T-cell (primary cell): ENCODE measurements around the gene ITM2B. TPM values are rescaled to one million over a fixed set of nuclear protein-coding genes. Genes with fewer than 3 reads are reported as not detected.

Experiments
- ATAC-seq, 4 experiments: fragments of 200-7000 bp in 3 of 4; fragments of 150-1000 bp in 1 of 4; cut with Tn5 transposase; replicated peaks in 1 of 4; 1 replicate in 3 of 4; 2 replicates in 1 of 4; pipeline ENCODE4 v1.10.0; 2021; ENCODE audit warnings: moderate library complexity in 3 of 4, mild to moderate bottlenecking in 2 of 4, moderate number of reproducible peaks in 1 of 4
- CTCF ChIA-PET, 2 donors: fragments of 300-600 bp; sonication (Branson Sonifier 250); formaldehyde crosslinking; loops; one replicate each; lab custom pipeline; 2022; ENCODE audit warnings: antibody characterized with exemption in 2 of 2; lab: Charles Lee
- POLR2A ChIA-PET, 2 donors: fragments of 300-600 bp; sonication (Branson Sonifier 250); formaldehyde crosslinking; loops; one replicate each; lab custom pipeline; 2022; ENCODE audit warnings: antibody characterized with exemption in 2 of 2; lab: Charles Lee
- DNase-seq, 35 experiments: peaks; one replicate each; pipeline versions ENCODE4 v3.0.0 to v3.0.0-alpha.2; 2013 to 2023
- H3K27ac ChIP-seq: one replicate; pipeline ENCODE4 v1.5.1; 2013; ENCODE audit warnings: low read length
- H3K27me3 ChIP-seq, 2 experiments: replicated peaks in 1 of 2; 1 replicate in 1 of 2; 2 replicates in 1 of 2; pipeline versions ENCODE4 v1.6.1 to v1.7.0; 2013; ENCODE audit warnings: low read length in 1 of 2, mixed read lengths in 1 of 2; ENCODE audit not compliant: control insufficient read depth in 2 of 2, insufficient read depth in 2 of 2; ENCODE audit errors: extremely low read depth in 1 of 2
- H3K36me3 ChIP-seq, 2 donors: 1 replicate in 1 of 2; 2 replicates in 1 of 2; pipeline versions ENCODE4 v1.6.1 to v1.7.0; 2013; ENCODE audit warnings: low read length in 1 of 2; ENCODE audit not compliant: control insufficient read depth in 2 of 2, insufficient read depth in 1 of 2; ENCODE audit errors: extremely low read depth in 1 of 2
- H3K4me1 ChIP-seq, 2 experiments: 1 replicate in 1 of 2; 2 replicates in 1 of 2; pipeline versions ENCODE4 v1.6.1 to v1.7.0; 2013; ENCODE audit warnings: low read length in 2 of 2, mixed read lengths in 1 of 2; ENCODE audit not compliant: insufficient read depth in 2 of 2, control insufficient read depth in 1 of 2; ENCODE audit errors: extremely low read depth in 1 of 2
- H3K4me3 ChIP-seq, 2 donors: 1 replicate in 1 of 2; 2 replicates in 1 of 2; pipeline versions ENCODE4 v1.5.1 to v1.7.0; 2013; ENCODE audit warnings: mild to moderate bottlenecking in 2 of 2, low read length in 1 of 2, moderate library complexity in 1 of 2; ENCODE audit not compliant: control insufficient read depth in 1 of 2; ENCODE audit errors: extremely low read depth in 1 of 2
- H3K9me3 ChIP-seq: 2 replicates; pipeline ENCODE4 v1.7.0; 2013
- H3K27ac Mint-ChIP-seq, 2 donors: one replicate each; pipeline ENCODE4 v1.8.0; 2020 to 2021; ENCODE audit warnings: mild to moderate bottlenecking in 2 of 2, mixed read lengths in 2 of 2
- H3K27me3 Mint-ChIP-seq, 2 donors: one replicate each; pipeline ENCODE4 v1.8.0; 2021 to 2022; ENCODE audit warnings: mixed read lengths in 2 of 2
- H3K36me3 Mint-ChIP-seq: one replicate; pipeline ENCODE4 v1.8.0; 2021; ENCODE audit warnings: mixed read lengths
- H3K4me1 Mint-ChIP-seq, 3 donors: one replicate each; pipeline ENCODE4 v1.8.0; 2020 to 2022; ENCODE audit warnings: mixed read lengths in 3 of 3, mild to moderate bottlenecking in 1 of 3
- H3K4me3 Mint-ChIP-seq, 3 donors: one replicate each; pipeline ENCODE4 v1.8.0; 2020 to 2022; ENCODE audit warnings: mild to moderate bottlenecking in 3 of 3, mixed read lengths in 3 of 3, moderate library complexity in 3 of 3
- H3K9me3 Mint-ChIP-seq, 3 donors: one replicate each; pipeline ENCODE4 v1.8.0; 2020 to 2022; ENCODE audit warnings: mixed read lengths in 3 of 3
- WGBS: methylation state at CpG from one replicate; pipeline ENCODE4 v1.1.5; 2013; ENCODE audit warnings: missing lambda C conversion rate; ENCODE audit not compliant: insufficient coverage; 5-methylcytosine and 5-hydroxymethylcytosine counted together
- total RNA-seq, 35 experiments: library from RNA in 6 of 35; stranded (reverse) in 6 of 35; fragments of 120-200 nt in 1 of 35; gene quantifications; one replicate each; pipeline versions ENCODE4 v1.2.1 to v1.2.4 and lab custom pipeline; 2013 to 2026

Gene ITM2B
- total RNA-seq, 5 donors from 2014 or later (not counting 1 experiment from before 2014, with no cell fraction given), result 347 to 539 (median 452) TPM

DNA sequence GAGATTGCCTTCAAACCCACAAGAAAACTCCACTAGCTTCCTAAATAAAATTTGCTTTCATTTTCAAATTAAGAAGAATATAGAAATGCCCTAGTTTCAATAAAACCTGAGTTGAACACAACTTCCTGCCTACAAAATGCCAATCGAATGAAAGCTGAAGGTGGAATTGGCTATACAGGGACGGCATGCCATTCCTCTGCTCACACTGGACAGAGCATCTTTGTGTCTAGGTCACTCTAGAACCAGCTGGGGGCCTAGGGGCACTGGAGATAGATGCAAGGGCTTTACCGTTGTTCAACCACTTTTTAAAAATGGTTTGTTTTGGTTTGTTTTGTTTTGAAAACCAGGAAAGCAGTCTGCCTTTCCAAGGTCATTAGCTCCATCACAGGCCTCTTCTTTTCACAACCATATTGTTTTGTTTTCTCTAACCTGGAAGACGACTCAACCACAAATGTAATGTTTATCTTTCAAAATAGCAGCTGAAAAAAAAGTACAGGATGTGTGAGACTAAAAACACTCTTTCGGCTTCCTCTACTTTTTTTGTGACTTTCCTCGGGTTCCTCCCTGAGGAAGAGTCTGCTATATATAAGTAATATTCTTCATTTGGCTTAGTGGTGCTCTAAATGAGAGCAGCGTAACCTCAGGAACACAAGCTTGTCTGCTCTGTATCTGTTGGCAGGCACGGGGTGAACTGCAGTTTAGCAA lies 11.9 kb upstream of the ITM2B start:
- Histone ChIP-seq H3K4me3 (peak overlapping the region; percentile 14 to 47), H3K9me3 (no peaks in the 10 kb centered on the region), H3K27me3 (no peaks in the 10 kb centered on the region), H3K27ac (peak overlapping the region; percentile 86), H3K4me1 (peaks cover 35 to 45% of the 10 kb centered on the region in 2 experiments), H3K36me3 (no peaks in the 10 kb centered on the region)
- peak; percentile 54 to 67 (median 65) for ATAC-seq
- H3K4me1 Mint-ChIP-seq, result peaks cover 66 to 75% (median 70%) of the 10 kb centered on the region in 3 donors
- WGBS, result 13% methylated on average over 4 of the region's 8 CpGs
- H3K36me3 Mint-ChIP-seq, result no peaks in the 10 kb centered on the region
- H3K4me3 Mint-ChIP-seq, result peak overlapping the region; percentile 68 to 77 (median 69)
- CTCF ChIA-PET, result interaction anchor here (0.6 to 1.9 kb wide), 11 partner anchors 8 to 94 kb away, joined by 3 to 7 read pairs (median 3); no protein-coding TSS in a partner anchor
- H3K27ac Mint-ChIP-seq, result peak overlapping the region; percentile 98 to 99
- H3K27me3 Mint-ChIP-seq, result no peaks in the 10 kb centered on the region
- H3K9me3 Mint-ChIP-seq, result peaks cover 0 to 2% (median 0%) of the 10 kb centered on the region in 3 donors
- DNase-seq, result peak in 2 of 35 experiments; percentile 23 to 50
- POLR2A ChIA-PET, result interaction anchor here (0.6 to 1.1 kb wide), 6 partner anchors 12 to 755 kb away, joined by 3 to 5 read pairs (median 4); partner anchors contain the start of genes FNDC3A (in 1 of the 2) and ITM2B (in 1 of the 2)

DNA sequence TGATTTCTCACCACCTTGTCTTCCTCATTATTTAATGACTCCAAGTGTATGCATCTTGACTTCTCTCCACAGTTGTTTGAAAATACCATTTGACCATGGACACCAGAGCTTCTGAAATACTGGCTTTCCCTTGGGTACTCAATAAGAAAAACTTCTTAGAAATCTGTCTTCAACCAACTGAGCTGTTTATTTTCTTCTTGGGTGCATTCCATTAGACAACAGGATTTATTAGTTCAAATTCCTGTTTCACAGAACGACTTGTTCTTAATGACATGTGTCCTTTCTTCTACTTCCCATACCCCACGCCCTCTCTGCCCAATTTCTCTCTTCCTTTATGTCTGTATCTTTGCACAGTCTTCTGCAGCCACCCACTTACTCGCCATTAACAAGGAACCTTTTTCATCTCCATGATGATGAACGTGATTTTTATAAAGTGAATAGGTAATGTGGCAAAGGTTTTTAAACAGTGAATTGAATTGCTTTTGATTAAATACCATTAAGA lies 11.3 kb upstream of the ITM2B start:
- peak overlapping the region; percentile 68 to 77 (median 69) for H3K4me3 Mint-ChIP-seq
- CTCF ChIA-PET, result interaction anchor here (0.6 to 1.9 kb wide), 11 partner anchors 9 to 94 kb away, joined by 3 to 7 read pairs (median 3); no protein-coding TSS in a partner anchor
- DNase-seq, result no peak
- Histone ChIP-seq H3K9me3 (no peaks in the 10 kb centered on the region), H3K36me3 (no peaks in the 10 kb centered on the region), H3K27ac (peak overlapping the region; percentile 86), H3K4me3 (peak overlapping the region; percentile 14 to 47), H3K4me1 (peaks cover 35 to 45% of the 10 kb centered on the region in 2 experiments), H3K27me3 (no peaks in the 10 kb centered on the region)
- no peaks in the 10 kb centered on the region for H3K27me3 Mint-ChIP-seq
- peaks cover 66 to 79% (median 68%) of the 10 kb centered on the region in 3 donors for H3K4me1 Mint-ChIP-seq
- no peaks in the 10 kb centered on the region for H3K36me3 Mint-ChIP-seq
- no peak for ATAC-seq
- H3K9me3 Mint-ChIP-seq, result peaks cover 0 to 2% (median 0%) of the 10 kb centered on the region in 3 donors
- POLR2A ChIA-PET, result interaction anchor here (0.6 to 1.1 kb wide), 3 partner anchors 11 to 94 kb away, joined by 3 to 5 read pairs (median 4); partner anchors contain the start of gene ITM2B (in 1 of the 2)
- peak overlapping the region; percentile 98 to 99 for H3K27ac Mint-ChIP-seq
- 23% methylated on average over 2 of the region's 4 CpGs for WGBS

DNA sequence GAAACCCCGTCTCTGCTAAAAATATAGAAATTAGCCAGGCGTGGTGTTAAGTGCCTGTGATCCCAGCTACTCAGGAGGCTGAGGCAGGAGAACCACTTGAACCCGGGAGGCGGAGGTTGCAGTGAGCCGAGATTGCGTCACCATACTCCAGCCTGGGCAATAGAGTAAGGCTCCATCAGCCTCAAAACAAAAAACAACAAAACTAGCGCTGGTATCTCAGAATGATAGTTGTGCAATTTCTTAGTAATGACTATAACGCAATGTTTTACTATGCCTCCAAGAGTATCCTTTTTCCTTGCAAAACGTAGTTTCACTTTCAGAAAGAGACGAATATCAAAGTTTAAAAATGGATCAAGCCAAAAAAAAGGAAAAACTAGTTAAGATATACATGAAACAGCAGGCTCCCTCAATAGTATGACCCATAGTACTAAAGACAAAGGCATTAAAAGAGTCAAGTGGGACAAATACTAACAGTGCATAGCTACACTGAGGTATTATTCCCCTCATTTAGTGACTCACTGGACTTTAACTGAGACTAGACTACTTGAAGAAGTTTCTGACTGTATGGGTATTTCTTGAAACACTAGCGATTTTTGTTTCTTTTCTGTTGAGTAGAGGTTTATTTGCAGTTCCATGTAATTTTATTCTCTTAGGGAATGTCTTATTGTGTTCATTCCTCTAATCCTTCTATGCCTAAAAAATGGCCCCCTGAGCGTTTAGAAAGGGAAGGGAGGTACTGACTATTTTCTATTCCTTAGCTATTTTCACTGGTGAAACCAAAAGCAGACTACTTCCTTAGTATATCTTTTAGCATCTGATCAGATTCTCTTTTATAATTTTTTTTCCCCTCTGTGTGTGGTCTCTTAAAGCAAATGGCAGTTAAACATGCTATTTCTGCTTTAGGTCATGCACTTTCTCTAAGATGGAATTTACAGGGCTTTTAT lies 10.4 kb upstream of the ITM2B start:
- CTCF ChIA-PET, result interaction anchor here (0.6 to 1.9 kb wide), 6 partner anchors 13 to 128 kb away, joined by 3 to 6 read pairs (median 4); partner anchors contain the start of gene MED4 (in 1 of the 2)
- POLR2A ChIA-PET, result interaction anchor here (0.6 to 1.3 kb wide), 3 partner anchors 10 to 88 kb away, joined by 3 read pairs; partner anchors contain the start of gene ITM2B (in 1 of the 2)

DNA sequence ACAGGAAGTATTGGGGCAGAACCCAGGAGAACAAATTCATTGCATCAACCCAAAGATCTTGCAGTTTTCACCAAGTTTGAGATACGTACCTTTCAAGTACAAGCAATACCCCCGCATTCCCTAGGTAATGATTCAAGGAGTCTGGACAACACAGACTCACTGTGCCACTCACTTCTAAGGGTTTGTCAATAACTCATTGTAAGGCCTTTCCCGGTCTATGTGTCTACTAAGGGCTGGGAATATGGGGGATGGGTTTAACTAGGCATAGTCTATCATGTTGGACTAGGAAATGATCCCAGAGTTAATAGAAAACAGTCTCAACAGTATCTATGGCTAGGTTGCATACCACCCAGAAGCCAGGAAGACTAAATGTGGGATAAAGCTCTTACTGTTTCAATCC lies 8.3 kb upstream of the ITM2B start:
- ChIA-PET POLR2A (interaction anchor here in 1 of 2 donors (0.6 kb wide), 1 partner anchor 47 kb away, joined by 12 read pairs; no protein-coding TSS in a partner anchor), CTCF (no interaction called here)
- Mint-ChIP-seq H3K36me3 (no peaks in the 10 kb centered on the region), H3K27ac (peak overlapping the region; percentile 3 to 60), H3K4me3 (peak overlapping the region in 1 of 3 donors; percentile 43), H3K4me1 (peaks cover 55 to 74% (median 61%) of the 10 kb centered on the region in 3 donors), H3K9me3 (peaks cover 0 to 4% (median 0%) of the 10 kb centered on the region in 3 donors), H3K27me3 (no peaks in the 10 kb centered on the region)
- Histone ChIP-seq H3K9me3 (no peaks in the 10 kb centered on the region), H3K4me3 (no peak overlapping the region), H3K36me3 (no peaks in the 10 kb centered on the region), H3K27me3 (no peaks in the 10 kb centered on the region), H3K27ac (no peak overlapping the region), H3K4me1 (peaks cover 28 to 36% of the 10 kb centered on the region in 2 experiments)
- no peak for ATAC-seq
- WGBS, result no CpG with 5 or more reads among the region's 3 CpGs
- no peak for DNase-seq

More for the DNA sequence above, 10.4 kb upstream of the ITM2B start:
- WGBS, result no CpG with 5 or more reads among the region's 12 CpGs
- DNase-seq (no peak), ATAC-seq (peak in 1 of 4 experiments; percentile 54)
- no peaks in the 10 kb centered on the region for H3K27me3 ChIP-seq
- no peaks in the 10 kb centered on the region for H3K36me3 ChIP-seq
- peak overlapping the region; percentile 86 for H3K27ac ChIP-seq
- Mint-ChIP-seq H3K36me3 (no peaks in the 10 kb centered on the region), H3K27ac (peak overlapping the region; percentile 98 to 99), H3K4me3 (peak overlapping the region; percentile 53 to 69 (median 66)), H3K4me1 (peaks cover 64 to 78% (median 65%) of the 10 kb centered on the region in 3 donors), H3K27me3 (no peaks in the 10 kb centered on the region), H3K9me3 (peaks cover 0 to under 1% (median 0%) of the 10 kb centered on the region in 3 donors)
- H3K9me3 ChIP-seq, result no peaks in the 10 kb centered on the region
- H3K4me3 ChIP-seq, result no peak overlapping the region
- peaks cover 35 to 45% of the 10 kb centered on the region in 2 experiments for H3K4me1 ChIP-seq

DNA sequence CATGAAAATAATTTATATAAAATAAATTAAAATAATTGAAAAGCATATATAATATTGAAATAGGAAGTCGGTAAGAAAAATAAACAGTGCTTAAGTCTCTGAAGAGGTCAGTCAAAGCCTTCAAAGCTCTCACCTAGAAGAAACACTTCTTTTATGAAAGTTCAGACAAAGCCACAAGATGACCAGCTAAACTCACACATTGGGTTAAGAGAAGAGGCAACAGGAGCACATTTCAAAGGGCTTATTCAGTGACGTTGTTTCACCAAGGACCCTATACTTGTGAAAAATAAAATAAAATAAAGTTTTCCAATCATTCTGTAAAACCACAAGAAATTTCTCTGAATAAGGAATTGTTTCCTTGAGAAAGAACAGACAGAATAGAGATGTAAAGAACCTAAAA lies 2.5 kb upstream of the ITM2B start:
- no CpG with 5 or more reads among the region's 2 CpGs for WGBS
- Mint-ChIP-seq H3K27me3 (no peaks in the 10 kb centered on the region), H3K9me3 (peaks cover 0 to 4% (median 0%) of the 10 kb centered on the region in 3 donors), H3K4me3 (no peak overlapping the region), H3K27ac (peak overlapping the region in 1 of 2 donors; percentile 98), H3K36me3 (peaks cover 6% of the 10 kb centered on the region), H3K4me1 (peaks cover 24 to 54% (median 39%) of the 10 kb centered on the region in 3 donors)
- Histone ChIP-seq H3K9me3 (no peaks in the 10 kb centered on the region), H3K4me1 (peaks cover 7 to 16% of the 10 kb centered on the region in 2 experiments), H3K27ac (no peak overlapping the region), H3K36me3 (peaks cover 0 to 7% of the 10 kb centered on the region in 2 donors), H3K27me3 (no peaks in the 10 kb centered on the region), H3K4me3 (no peak overlapping the region)
- CTCF ChIA-PET, result interaction anchor here in 1 of 2 donors (1.7 kb wide), 1 partner anchor 10 kb away, joined by 4 read pairs; no protein-coding TSS in a partner anchor
- POLR2A ChIA-PET, result no interaction called here
- ATAC-seq (no peak), DNase-seq (no peak)
